ENCODE measurements around the gene MED31.

DNA sequence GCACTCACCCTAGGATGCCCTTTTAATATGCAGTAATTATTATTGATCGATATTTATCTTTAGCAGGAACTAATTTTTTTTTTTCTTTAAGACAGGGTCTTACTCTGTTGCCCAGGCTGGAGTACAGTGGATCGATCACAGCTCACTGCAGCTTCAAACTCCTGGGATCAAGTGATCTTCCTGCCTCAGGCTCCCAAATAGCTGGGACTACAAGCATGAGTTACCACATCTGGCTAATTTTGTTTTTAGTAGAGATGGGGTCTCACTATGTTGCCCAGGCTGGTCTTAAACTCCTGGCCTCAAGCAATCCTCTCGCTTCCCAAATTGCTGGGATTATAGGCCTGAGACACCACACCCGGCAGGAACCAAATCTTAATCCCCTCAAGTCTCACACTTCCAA lies 40.2 kb downstream of the MED31 start:
- no peak for TF ChIP-seq ZNF142 (CRISPR knock-in tag; IDR thresholded peaks at IDR 0.05)
- TF ChIP-seq RAD21 (CRISPR knock-in tag; IDR thresholded peaks at IDR 0.05), result no peak
- TF ChIP-seq ZNF274 (CRISPR knock-in tag; IDR thresholded peaks at IDR 0.05), result no peak
- TF ChIP-seq, protein P1, sequence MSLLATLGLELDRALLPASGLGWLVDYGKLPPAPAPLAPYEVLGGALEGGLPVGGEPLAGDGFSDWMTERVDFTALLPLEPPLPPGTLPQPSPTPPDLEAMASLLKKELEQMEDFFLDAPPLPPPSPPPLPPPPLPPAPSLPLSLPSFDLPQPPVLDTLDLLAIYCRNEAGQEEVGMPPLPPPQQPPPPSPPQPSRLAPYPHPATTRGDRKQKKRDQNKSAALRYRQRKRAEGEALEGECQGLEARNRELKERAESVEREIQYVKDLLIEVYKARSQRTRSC (CRISPR knock-in tag; IDR thresholded peaks at IDR 0.05; ENCODE audit: low read depth), result no peak
- no peak for TF ChIP-seq PRPF4 (IDR thresholded peaks at IDR 0.05; ENCODE audit: low read depth, low read length, poor library complexity, severe bottlenecking)
- no peak for TF ChIP-seq EZH2 (conservative IDR thresholded peaks at IDR 0.05; ENCODE audit: low read depth, low read length)
- no peak for TF ChIP-seq POLR2A (IDR thresholded peaks at IDR 0.05; ENCODE audit: insufficient read depth in 1 of 2, low read depth in 2 of 2, low read length in 2 of 2)
- no peak for TF ChIP-seq EP300 (IDR thresholded peaks at IDR 0.05; ENCODE audit: low read depth in 2 of 2, low read length in 2 of 2)
- TF ChIP-seq EP300 (CRISPR knock-in tag; IDR thresholded peaks at IDR 0.05; ENCODE audit: borderline replicate concordance), result no peak
- no peak for TF ChIP-seq FIP1L1 (IDR thresholded peaks at IDR 0.05; ENCODE audit: borderline replicate concordance, insufficient read depth, low read depth, low read length)
- TF ChIP-seq CTCF (CRISPR knock-in tag; IDR thresholded peaks at IDR 0.05), result no peak
- TF ChIP-seq MAFK (conservative IDR thresholded peaks at IDR 0.05 in 1 of 2, IDR thresholded peaks at IDR 0.05 in 1 of 2; ENCODE audit: low read length in 2 of 2), result no peak
- TF ChIP-seq, protein P2, sequence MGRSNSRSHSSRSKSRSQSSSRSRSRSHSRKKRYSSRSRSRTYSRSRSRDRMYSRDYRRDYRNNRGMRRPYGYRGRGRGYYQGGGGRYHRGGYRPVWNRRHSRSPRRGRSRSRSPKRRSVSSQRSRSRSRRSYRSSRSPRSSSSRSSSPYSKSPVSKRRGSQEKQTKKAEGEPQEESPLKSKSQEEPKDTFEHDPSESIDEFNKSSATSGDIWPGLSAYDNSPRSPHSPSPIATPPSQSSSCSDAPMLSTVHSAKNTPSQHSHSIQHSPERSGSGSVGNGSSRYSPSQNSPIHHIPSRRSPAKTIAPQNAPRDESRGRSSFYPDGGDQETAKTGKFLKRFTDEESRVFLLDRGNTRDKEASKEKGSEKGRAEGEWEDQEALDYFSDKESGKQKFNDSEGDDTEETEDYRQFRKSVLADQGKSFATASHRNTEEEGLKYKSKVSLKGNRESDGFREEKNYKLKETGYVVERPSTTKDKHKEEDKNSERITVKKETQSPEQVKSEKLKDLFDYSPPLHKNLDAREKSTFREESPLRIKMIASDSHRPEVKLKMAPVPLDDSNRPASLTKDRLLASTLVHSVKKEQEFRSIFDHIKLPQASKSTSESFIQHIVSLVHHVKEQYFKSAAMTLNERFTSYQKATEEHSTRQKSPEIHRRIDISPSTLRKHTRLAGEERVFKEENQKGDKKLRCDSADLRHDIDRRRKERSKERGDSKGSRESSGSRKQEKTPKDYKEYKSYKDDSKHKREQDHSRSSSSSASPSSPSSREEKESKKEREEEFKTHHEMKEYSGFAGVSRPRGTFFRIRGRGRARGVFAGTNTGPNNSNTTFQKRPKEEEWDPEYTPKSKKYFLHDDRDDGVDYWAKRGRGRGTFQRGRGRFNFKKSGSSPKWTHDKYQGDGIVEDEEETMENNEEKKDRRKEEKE (IDR thresholded peaks at IDR 0.05), result no peak
- no peak for TF ChIP-seq ZBTB10 (CRISPR knock-in tag; IDR thresholded peaks at IDR 0.05; ENCODE audit: borderline replicate concordance)
- no peak for TF ChIP-seq ZMYM3 (CRISPR knock-in tag; IDR thresholded peaks at IDR 0.05)

Data from HepG2 (cell line).